Stimulated activated CD4-positive, alpha-beta T cell treated with anti-CD3 and anti-CD28 coated beads, TNF-alpha, amount 100 ng/mL, for 48 hours (primary cell): ENCODE measurements around the gene FNIP1.
"Not testable (repeated sequence)": the region's sequence is repeated elsewhere in the genome, so short reads cannot be mapped to it uniquely, and the experiment has no call there.

Experiments
- DNase-seq, 3 donors: peaks; one replicate each; pipeline ENCODE4 v3.0.0-alpha.2; 2020; ENCODE audit warnings: low read depth in 3 of 3

The FNIP1 gene

GRCh38 chr5:131796793-131797693, at the start of gene FNIP1:
FNIP1 (minus strand) TSS chr5:131797017; CDS start chr5:131796921, 96 bp downstream.
- peak; percentile 97 to 99 (median 98) for DNase-seq

- no peak for DNase-seq
Measured at GRCh38 chr5:131846536-131846935, 49.7 kb upstream of the FNIP1 start.

GRCh38 chr5:131845828-131846227, 49.0 kb upstream of the FNIP1 start:
- DNase-seq, result no peak

GRCh38 chr5:131842971-131843370, 46.2 kb upstream of the FNIP1 start:
- not testable (repeated sequence) for DNase-seq

DNA sequence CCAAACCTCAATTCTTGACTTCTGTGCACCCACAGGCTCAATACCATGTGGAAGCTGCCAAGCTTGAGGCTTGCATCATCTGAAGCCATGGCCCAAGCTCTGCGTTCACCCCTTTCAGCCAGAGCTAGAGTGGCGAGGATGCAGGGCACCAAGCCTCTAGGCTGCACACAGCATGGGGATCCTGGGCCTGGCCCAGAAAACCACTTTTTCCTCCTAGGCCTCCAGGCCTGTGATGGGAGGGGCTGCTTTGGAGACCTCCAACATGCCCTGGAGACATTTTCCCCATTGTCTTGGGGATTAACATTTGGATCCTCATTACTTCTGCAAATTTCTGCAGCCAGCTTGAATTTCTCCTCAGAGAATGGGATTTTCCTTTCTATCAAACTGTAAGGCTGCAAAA, 35.9 kb upstream of the FNIP1 start:
- DNase-seq, result not testable (repeated sequence)

DNA sequence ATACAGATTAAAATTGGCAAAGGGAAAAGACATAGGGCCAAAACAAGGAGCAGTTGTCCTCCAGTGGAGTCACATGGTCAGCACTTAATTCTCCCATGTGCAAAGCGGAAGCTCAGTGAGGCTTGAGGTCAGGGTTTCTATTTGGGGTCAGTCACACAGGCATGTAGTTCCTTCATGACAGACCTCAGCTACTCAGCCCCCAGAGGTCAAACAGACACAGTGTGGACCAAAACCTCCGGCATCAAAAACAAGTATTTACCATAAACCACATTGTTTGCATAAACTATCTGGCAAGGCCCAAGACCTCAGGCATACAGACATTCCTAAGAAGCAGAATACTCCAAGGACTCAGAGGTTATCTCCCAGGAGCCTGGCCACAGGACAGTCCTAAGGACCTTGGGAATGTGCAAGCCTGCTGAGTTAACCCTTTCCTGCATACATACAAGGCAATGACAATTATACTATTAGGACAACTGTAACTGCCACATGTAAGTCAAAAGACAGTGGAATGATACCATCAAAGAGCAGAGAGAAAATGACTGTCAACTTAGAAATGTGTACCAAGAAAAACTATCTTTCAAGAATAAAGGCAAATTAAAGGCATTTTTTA, 28.7 kb upstream of the FNIP1 start:
- DNase-seq, result no peak

- DNase-seq, result no peak
Measured at GRCh38 chr5:131824631-131825030, 27.8 kb upstream of the FNIP1 start.

- DNase-seq, result no peak
Measured at GRCh38 chr5:131821221-131821620, 24.4 kb upstream of the FNIP1 start.

DNA sequence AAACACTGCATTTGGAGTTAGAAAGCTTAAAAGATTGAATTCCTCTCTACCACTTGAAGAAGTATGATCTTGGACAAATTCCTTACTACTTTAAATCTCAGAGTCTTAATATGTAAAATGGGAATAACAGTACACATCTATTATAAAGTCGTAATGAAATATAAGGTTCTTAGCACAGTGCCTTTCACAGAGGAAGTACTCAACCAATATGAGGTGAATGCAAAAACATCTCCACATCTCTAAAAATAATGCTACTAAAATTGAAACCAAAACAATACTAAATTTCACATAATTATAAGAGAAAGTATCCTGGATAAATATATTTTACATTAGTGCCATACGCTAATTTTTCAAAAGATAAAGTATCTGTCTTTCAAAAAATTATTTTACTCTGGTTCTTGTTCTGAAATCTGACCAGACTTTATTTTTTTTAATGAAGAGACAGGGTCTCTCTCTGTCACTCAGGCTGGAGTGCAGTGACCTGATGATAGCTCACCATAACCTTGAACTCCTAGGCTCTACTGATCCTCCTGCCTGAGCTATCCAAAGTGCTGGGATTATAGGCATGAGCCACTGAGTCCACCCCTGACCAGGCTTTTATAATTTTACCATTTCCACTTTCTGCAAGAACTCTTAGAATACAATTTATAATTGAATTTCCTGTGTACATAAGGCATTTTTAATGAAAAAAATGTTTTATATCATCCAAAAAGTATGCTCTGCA, 21.3 kb upstream of the FNIP1 start:
- DNase-seq, result no peak

DNA sequence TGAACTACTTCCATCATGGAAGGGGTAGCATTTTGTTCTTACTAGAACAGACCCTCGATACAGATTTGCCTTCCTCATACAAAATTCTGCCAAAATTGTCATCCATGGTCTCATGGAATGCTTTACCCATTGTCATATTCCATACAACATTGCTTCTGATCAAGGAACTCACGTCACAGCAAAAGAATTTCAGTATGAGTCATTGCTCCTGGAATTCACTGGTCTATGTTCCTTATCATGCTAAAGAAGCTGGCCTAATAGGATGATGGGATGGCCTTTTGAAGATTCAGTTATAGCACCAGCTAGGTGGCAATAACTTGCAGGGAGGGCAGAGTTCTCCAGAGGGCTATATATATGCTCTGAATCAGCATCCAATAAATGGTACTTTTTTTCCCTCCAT, 18.2 kb upstream of the FNIP1 start:
- DNase-seq, result no peak

DNA sequence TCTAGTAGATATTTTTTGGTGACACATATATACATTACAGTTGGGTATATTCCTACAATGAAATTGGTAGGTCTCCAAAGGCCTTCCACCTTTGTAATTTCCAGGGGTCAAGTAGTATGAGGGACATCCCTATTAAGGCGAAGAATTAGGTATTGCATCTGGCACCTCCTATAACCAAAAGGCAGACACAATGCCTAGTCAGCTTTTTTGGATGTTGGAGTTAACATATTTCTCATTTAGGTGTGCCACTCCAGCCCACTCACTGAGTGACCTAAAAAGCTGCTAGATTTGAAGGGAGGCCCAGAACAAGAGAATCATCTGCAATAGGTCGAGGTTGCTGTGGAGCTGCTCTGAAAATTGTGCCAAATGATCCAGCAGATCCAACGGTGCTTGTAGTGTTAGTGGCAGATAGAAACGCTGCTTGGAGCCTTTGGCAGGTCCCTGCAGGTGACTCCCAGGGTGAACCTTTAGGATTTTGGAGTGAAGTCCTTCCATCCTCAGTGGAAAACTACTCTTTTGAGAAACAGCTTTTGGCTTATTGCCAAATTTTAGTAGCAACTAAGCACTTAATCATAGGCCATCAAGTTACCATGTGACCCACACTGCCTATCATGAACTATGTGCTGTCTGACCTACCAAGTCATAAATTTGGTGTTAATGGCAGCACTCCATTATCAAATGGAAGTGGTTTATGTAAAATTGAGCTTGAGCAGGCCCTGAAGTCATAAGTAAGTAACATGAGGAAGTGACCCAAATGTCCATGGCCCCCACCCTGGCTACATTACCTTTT, 15.7 kb upstream of the FNIP1 start:
- no peak for DNase-seq

- no peak for DNase-seq
Measured at GRCh38 chr5:131810510-131811249, 13.9 kb upstream of the FNIP1 start.

DNA sequence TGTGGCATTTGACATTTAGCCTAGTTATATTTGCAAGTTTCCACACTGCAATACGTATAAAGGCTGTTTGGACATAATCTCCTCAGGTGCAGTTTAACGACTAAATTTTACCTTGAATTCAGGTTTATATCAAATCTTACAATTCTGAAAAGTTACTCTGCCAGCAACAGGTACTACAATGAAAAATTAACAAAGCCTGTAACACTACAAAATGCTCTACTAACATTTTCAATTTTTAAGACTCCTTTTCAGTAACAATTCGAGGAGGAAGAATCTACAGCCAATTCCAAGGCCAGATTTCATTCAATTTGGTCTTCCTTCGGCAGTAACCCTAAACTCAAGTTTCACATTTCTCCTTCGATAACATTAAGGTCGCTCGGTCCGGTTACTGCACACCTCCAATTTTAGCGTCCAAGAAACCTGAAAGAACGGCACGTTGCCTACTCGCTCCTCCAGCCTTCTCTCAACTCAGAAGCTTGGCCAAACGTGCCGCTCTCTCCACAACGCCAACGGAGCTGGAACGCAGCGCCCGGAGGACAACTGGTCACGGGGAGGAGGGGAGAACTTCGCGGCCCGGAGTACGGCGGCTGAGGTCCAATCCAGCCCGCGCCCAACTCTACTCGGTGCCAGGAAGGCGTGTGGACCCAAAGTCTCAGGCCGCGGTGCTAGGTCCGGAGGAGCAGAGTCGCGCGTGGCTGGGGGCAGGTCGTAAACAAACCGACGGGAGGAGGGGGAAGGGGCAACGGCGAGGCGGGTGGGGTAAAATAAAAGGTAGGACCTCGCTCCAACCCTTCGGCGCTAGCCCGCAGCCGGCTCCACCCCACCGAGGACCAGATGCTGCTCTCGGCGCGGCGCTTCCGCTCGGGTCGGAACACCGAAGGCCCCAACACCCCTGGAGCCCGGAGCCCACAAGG, 681 bp downstream of the FNIP1 start:
- DNase-seq, result peak; percentile 3 to 21 (median 5)

DNA sequence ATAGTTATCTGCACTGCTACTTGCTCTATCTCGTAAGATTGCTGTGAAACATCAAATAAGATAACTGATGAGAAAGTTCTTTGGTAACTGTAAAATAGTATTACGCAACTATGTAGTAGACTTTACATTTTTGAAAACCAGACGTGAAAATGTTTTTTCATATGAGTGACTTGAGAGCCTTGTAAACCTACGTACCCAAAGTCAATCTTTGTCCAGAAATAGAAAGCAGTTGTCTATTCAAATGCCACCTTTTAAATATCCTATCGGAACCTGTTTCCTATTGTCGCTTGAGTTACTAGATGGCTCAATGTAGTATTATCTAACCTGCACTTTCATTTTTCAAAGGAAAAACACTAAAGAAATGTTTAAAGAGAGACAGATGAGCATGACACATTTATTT, 1.6 kb downstream of the FNIP1 start:
- DNase-seq, result no peak

DNA sequence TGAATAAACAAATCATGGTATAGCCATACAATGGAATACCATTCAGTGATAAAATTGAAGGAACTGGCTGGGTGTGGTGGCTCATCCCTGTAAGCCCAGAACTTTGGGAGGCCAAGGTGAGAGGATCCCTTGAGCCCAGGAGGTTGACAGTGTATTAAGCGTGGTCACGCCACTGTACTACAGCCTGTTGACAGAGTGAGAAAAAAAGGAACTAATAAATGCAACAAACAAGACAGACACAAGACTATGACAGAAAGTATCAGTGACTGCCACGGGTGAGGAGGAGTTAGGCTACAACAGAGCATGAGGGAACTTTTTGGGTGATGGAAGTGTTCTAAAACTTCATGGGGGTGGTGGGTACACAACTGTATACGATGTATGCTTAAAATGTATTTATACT, 2.2 kb downstream of the FNIP1 start:
- DNase-seq, result no peak

DNA sequence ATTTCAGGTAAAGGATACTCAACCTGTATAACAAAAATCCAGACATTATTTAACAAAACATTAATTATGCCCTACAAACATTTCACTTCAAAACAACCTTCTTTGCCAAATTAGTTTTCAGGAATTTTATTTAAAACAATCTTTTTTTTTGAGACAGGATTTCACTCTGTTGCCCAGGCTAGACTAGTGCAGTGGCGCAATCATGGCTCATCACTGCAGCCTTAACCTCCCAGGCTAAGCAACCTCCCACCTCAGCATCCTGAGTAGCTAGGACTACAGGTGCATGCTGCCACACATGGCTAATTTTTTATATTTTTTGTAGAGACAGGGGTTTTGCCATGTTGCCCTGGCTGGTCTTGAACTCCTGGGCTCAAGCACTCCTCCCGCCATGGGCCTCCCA, 3.9 kb downstream of the FNIP1 start:
- no peak for DNase-seq

DNA sequence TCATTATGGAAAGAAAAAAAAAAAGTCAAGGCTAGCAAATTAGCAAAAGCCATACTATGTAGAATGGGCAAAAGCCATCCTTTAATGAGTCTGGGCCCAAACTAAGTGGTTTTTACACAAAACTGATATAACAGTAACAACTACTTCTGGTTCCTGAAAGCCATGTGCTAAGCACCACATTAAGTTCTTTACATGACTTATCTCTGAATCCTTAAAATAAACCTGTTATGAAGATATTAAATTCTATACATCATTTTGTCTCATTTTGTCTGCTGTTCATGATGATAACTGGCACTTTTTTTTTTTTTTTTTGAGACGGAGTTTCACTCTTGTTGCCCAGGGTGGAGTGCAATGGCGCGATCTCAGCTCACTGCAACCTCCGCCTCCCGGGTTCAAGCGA, 5.0 kb downstream of the FNIP1 start:
- DNase-seq, result no peak

GRCh38 chr5:131790550-131790949, 6.3 kb downstream of the FNIP1 start:
- no peak for DNase-seq

DNA sequence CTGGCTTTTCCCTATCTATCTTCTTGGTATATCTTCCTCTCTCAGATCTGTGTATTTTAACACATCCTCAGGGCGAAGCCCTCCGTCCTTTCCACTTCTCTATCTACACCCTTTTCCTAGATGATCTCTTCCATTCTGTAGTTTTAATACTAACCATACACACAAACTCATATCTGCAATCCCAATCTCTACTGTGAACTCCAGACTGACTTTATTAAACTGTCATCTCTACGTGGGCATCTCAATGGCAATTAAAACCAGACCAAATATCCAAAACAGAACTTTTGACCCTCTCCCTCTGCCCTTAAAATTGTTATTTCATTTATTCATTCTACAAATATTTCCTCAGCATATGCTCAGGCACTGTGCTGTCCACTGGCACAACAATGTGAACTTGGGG, 7.1 kb downstream of the FNIP1 start:
- no peak for DNase-seq

DNA sequence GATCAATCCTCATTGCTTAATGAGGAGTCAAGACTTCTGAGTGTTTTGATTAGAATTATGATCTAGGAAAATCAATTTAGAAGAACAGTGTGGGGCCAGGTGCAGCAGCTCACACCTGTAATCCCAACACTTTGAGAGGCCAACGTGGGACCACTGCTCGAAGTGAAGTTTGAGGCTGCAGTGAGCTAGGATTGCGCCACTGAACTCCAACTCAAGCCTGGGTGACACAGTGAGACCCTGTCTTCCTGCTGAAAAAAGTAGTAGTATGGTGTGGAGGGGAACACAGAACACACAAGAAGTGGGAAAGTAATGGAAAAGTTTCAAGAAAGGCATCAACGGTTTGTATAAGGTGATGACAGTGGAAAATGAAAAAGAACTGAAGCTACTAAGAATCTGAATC, 9.1 kb downstream of the FNIP1 start:
- no peak for DNase-seq
